ENCODE results near the gene PGC. TPM values are rescaled to one million over a fixed set of nuclear protein-coding genes. Genes with fewer than 3 reads are reported as not detected.

PGC gene
- total and polyA plus RNA-seq, 9 of the 15 experiments (the other 6 are each of a cell fraction or from before 2014, with no cell fraction given) = 0.17 to 0.40 TPM; not detected in 7

DNA sequence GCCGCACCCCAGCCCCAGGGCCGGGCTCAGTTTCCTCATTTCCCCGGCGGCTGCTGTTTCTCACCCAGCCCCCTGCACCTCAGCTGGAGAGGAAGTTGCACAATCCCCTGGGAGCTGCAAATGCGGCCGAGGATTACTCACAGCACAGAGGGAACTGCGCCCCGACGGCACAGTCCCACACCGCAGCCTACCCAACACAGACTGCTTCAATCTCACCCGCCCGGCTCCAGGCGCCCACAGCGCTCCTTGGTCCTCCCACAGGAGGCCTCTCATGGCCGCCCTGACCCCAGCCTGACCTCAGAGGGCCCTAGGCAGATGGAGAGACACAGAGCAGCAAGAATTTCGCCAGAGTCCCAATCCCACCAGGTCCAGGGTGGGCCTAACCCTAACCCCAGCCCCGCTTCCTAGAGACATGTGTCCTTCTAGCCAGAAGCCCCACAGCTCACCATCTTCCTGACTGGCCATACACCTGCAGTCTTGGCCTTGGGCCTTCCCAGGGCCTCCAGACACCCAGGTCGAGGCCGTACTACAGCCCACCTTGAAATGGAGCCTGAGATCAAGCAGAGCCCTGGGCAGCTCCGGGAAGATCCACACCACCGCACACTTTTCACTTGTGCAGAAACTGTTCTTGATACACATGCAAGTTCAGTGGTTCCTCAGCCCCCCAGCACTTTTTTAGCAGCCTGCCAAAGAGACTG, 23.5 kb downstream of the PGC start (continued):
- TF ChIP-seq, protein P1, sequence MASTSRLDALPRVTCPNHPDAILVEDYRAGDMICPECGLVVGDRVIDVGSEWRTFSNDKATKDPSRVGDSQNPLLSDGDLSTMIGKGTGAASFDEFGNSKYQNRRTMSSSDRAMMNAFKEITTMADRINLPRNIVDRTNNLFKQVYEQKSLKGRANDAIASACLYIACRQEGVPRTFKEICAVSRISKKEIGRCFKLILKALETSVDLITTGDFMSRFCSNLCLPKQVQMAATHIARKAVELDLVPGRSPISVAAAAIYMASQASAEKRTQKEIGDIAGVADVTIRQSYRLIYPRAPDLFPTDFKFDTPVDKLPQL (IDR thresholded peaks at IDR 0.05; ENCODE audit: extremely low read depth, insufficient read length) = no peak
- TF ChIP-seq PCBP2 (IDR thresholded peaks at IDR 0.05; ENCODE audit: low read depth, low read length, poor library complexity, severe bottlenecking) = no peak
- TF ChIP-seq, protein P2, sequence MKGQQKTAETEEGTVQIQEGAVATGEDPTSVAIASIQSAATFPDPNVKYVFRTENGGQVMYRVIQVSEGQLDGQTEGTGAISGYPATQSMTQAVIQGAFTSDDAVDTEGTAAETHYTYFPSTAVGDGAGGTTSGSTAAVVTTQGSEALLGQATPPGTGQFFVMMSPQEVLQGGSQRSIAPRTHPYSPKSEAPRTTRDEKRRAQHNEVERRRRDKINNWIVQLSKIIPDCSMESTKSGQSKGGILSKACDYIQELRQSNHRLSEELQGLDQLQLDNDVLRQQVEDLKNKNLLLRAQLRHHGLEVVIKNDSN (CRISPR knock-in tag; IDR thresholded peaks at IDR 0.05) = no peak
- no peak for TF ChIP-seq RB1 (IDR thresholded peaks at IDR 0.05; ENCODE audit: low read depth)
- TF ChIP-seq FOXK1 (CRISPR knock-in tag; IDR thresholded peaks at IDR 0.05; ENCODE audit: borderline replicate concordance) = no peak
- no peak for TF ChIP-seq RBBP5 (IDR thresholded peaks at IDR 0.05; ENCODE audit: borderline replicate concordance, insufficient read depth, low read length, poor library complexity, severe bottlenecking)
- no peak for TF ChIP-seq HNRNPUL1 (IDR thresholded peaks at IDR 0.05; ENCODE audit: low read length)
- no peak; a peak in 1 of 4 replicates for TF ChIP-seq NRF1 (conservative IDR thresholded peaks at IDR 0.05 in 1 of 2, IDR thresholded peaks at IDR 0.05 in 1 of 2)
- TF ChIP-seq, protein P3, sequence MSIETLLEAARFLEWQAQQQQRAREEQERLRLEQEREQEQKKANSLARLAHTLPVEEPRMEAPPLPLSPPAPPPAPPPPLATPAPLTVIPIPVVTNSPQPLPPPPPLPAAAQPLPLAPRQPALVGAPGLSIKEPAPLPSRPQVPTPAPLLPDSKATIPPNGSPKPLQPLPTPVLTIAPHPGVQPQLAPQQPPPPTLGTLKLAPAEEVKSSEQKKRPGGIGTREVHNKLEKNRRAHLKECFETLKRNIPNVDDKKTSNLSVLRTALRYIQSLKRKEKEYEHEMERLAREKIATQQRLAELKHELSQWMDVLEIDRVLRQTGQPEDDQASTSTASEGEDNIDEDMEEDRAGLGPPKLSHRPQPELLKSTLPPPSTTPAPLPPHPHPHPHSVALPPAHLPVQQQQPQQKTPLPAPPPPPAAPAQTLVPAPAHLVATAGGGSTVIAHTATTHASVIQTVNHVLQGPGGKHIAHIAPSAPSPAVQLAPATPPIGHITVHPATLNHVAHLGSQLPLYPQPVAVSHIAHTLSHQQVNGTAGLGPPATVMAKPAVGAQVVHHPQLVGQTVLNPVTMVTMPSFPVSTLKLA (conservative IDR thresholded peaks at IDR 0.05) = no peak
- TF ChIP-seq, protein P4, sequence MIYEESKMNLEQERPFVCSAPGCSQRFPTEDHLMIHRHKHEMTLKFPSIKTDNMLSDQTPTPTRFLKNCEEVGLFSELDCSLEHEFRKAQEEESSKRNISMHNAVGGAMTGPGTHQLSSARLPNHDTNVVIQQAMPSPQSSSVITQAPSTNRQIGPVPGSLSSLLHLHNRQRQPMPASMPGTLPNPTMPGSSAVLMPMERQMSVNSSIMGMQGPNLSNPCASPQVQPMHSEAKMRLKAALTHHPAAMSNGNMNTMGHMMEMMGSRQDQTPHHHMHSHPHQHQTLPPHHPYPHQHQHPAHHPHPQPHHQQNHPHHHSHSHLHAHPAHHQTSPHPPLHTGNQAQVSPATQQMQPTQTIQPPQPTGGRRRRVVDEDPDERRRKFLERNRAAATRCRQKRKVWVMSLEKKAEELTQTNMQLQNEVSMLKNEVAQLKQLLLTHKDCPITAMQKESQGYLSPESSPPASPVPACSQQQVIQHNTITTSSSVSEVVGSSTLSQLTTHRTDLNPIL (CRISPR knock-in tag; IDR thresholded peaks at IDR 0.05) = no peak
- no peak for TF ChIP-seq ZNF212 (CRISPR knock-in tag; IDR thresholded peaks at IDR 0.05)
- TF ChIP-seq SIN3B (IDR thresholded peaks at IDR 0.05; ENCODE audit: low read depth) = no peak
- 0 out of 2 replicates have a peak, but pooled peaks have one; percentile 69 for TF ChIP-seq KAT7 (CRISPR knock-in tag; IDR thresholded peaks at IDR 0.05; ENCODE audit: borderline replicate concordance)
- TF ChIP-seq FOXM1 (IDR thresholded peaks at IDR 0.05; ENCODE audit: low read depth) = no peak
- no peak for TF ChIP-seq FOXM1 (CRISPR knock-in tag; IDR thresholded peaks at IDR 0.05; ENCODE audit: low read depth)
- no peak for TF ChIP-seq ZC3H4 (CRISPR knock-in tag; IDR thresholded peaks at IDR 0.05; ENCODE audit: borderline replicate concordance)
- TF ChIP-seq SMARCC2 (IDR thresholded peaks at IDR 0.05; ENCODE audit: low read depth) = no peak
- no peak for TF ChIP-seq ZNF384 (IDR thresholded peaks at IDR 0.05; ENCODE audit: low read depth, low read length)
- TF ChIP-seq RBM39 (optimal IDR thresholded peaks at IDR 0.05; ENCODE audit: low read depth, low read length) = no peak
- TF ChIP-seq LEF1 (IDR thresholded peaks at IDR 0.05) = no peak
- TF ChIP-seq ZNF263 (CRISPR knock-in tag; IDR thresholded peaks at IDR 0.05; ENCODE audit: borderline replicate concordance) = peak; percentile 21; the same call in 1 of the 2 replicates
- no peak for TF ChIP-seq ZBTB8A (IDR thresholded peaks at IDR 0.05; ENCODE audit: partially characterized antibody)
- TF ChIP-seq ELF2 (CRISPR knock-in tag; IDR thresholded peaks at IDR 0.05) = no peak
- TF ChIP-seq ZNF24 (IDR thresholded peaks at IDR 0.05) = no peak
